Fibroblast of mammary gland (primary cell): Measurements from ENCODE around the gene NCAN.

ENCODE experiments used
- DNase-seq: peaks from one replicate; pipeline ENCODE4 v3.0.0-alpha.2; 2010; ENCODE audit warnings: low read depth
- H3K4me3 ChIP-seq: 2 replicates; pipeline ENCODE4 v1.5.1; 2011; ENCODE audit warnings: low read depth, mild to moderate bottlenecking, low read length, moderate library complexity; ENCODE audit not compliant: control insufficient read depth
- CTCF ChIP-seq: conservative IDR thresholded peaks from 2 replicates; pipeline ENCODE4 v1.5.1; 2011; ENCODE audit warnings: low read depth, low read length, inconsistent platforms; ENCODE audit not compliant: control insufficient read depth, insufficient read depth

The NCAN gene

GRCh38 chr19:19226204-19226603, 14.4 kb downstream of the NCAN start:
- DNase-seq: no peak
- no peak overlapping the region for H3K4me3 ChIP-seq
- no peak for TF ChIP-seq CTCF

DNA sequence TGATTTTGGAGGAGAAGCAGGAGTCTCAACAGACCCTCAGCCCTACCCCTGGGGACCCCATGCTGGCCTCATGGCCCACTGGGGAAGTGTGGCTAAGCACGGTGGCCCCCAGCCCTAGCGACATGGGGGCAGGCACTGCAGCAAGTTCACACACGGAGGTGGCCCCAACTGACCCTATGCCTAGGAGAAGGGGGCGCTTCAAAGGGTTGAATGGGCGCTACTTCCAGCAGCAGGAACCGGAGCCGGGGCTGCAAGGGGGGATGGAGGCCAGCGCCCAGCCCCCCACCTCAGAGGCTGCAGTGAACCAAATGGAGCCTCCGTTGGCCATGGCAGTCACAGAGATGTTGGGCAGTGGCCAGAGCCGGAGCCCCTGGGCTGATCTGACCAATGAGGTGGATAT, 14.9 kb downstream of the NCAN start:
- DNase-seq: no peak

GRCh38 chr19:19227217-19227616, 15.5 kb downstream of the NCAN start:
- DNase-seq: no peak
- no peak for TF ChIP-seq CTCF
- no peak overlapping the region for H3K4me3 ChIP-seq

More for the DNA sequence above, 14.9 kb downstream of the NCAN start:
- H3K4me3 ChIP-seq: no peak overlapping the region
- TF ChIP-seq CTCF: no peak

DNA sequence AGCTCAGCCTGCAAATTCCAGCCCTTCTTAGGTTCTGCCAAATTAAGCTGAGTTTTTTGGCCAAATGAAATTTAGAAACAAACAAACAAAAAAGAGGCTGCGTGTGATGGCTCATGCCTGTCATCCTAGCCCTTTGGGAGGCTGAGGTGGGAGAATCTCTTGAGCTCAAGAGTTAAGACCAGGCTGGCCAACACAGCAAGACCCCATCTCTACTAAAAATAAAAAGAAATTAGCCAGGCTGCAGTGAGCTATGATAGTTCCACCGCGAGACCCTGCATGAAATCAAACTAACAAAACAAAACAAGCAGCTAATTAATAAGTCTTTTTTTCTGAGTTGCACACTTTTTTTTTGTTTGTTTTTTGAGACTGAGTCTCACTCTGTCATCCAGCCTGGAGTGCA, 17.9 kb downstream of the NCAN start:
- TF ChIP-seq CTCF: no peak
- no peak overlapping the region for H3K4me3 ChIP-seq
- no peak for DNase-seq

- no peak for TF ChIP-seq CTCF
- H3K4me3 ChIP-seq: no peak overlapping the region
- no peak for DNase-seq
Observed at GRCh38 chr19:19230999-19231398, 19.2 kb downstream of the NCAN start.

GRCh38 chr19:19232261-19232721, 20.5 kb downstream of the NCAN start:
- no peak overlapping the region for H3K4me3 ChIP-seq
- no peak for TF ChIP-seq CTCF
- DNase-seq: no peak

DNA sequence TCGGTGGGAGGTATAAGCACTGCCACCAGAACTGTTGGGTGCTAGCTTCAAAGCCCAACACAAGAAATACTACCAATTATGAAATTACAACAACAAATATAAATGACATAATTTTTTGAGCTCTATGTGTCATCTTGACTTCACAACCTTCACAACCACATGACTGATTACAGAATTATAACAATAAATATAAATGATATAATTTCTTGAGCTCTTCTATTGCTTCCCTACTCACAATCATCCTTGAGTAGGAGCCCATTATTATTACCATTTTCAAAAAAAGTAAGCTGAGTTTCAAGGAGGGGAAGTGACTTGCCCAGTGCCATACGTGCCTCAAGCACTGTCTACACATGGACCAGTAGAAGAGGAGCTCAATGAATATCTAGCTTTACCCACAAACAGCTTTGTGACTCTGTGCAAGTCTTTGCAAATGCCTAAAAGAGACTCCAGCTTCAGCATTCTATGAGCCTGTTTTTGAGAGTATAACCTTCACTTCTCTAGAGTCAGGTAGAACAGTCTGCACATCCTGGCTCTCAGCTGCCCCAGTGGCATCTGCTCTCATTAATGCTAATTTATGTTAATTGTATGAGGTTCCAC, 22.6 kb downstream of the NCAN start:
- TF ChIP-seq CTCF: no peak
- no peak overlapping the region for H3K4me3 ChIP-seq
- no peak for DNase-seq
